ENCODE results near the gene ERAS.
"Not testable (repeated sequence)": the region's sequence is repeated elsewhere in the genome, so short reads cannot be mapped to it uniquely, and the experiment has no call there.

Gene ERAS

DNA sequence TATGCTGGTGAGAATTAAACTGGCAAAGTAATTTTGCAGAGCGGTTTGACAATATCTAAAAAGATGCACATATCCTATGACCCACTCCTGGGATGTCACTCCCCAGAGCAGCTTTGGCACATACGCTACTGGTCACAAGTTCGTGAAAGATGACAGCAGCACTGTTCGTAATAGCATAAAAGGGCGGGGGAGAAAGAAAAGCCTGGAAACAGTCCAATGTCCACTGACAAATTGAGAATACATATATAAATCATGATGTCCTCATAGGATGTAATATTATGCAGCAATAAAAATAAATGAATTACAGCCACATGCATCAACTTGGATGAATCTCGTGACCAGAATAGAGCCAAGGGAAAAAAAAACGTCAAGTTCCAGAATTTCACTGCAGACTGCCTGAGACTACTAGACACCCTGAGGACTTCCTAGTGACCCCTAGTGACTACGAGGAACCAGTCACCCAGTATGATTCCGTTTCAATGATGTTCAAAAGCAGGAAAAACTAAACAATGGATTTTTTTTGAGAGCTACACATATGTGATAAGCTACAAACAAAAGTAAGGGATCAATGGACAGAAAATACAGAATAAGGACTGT is 7.3 kb downstream of the ERAS start:
- no peak for DNase-seq

DNA sequence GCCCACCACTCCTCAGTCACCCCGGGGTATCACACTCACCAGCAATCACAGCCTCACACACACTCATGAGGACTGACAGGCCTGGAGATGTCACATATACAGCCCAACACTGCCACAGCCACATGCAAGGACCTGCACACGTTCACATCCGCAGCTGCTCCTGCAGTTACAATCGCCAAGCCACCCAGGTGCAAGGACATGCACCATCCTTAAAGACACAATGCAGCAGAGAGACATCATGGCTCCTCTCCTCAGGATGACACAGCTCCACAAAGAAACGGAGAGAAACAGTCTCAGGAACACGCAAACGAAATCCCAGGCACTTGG is 8.0 kb downstream of the ERAS start:
- DNase-seq = no peak

DNA sequence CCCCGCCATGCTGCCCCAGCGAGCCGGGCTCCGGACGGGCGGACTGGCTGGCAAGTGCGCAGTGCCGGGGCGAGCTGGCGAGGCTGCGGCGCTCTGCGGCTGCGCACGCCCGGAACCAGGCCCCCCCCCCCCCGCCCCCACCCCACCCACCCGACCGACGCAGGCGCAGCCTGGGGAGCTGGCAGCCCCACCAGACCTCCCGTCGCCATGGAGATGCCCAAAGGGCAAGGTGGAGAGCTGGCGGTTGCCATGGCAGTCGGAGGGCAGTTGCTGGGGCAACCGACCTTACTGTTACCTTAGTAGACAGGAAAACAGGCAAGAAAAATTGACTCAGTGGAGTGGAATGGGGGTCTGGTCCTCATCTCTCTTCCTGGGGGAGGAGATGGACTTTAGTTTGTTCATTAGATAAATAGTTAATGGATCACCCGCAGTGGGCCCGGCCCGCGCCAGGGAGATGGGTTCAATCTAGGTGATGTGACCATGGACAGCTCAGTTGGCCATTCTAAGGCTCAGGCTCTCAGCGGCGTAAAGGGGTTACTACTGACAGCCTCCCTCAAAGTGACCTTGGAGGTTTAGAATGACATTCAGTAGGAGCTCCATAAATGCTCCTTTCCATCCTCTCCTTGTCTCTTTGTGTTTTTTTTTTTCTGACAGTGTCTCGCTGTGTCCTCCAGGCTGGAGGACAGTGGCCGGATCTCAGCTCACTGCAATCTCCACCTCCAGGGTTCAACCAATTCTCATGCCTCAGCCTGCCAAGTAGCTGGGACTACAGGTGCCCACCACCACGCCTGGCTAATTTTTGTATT is 9.4 kb downstream of the ERAS start, which contains the start of gene PCSK1N:
Gene PCSK1N, minus strand, starts transcription at position 87 of the 806 bp plus-strand sequence. Its CDS starts 78 bp downstream, at position 9.
- peak; percentile 51 for DNase-seq

DNA sequence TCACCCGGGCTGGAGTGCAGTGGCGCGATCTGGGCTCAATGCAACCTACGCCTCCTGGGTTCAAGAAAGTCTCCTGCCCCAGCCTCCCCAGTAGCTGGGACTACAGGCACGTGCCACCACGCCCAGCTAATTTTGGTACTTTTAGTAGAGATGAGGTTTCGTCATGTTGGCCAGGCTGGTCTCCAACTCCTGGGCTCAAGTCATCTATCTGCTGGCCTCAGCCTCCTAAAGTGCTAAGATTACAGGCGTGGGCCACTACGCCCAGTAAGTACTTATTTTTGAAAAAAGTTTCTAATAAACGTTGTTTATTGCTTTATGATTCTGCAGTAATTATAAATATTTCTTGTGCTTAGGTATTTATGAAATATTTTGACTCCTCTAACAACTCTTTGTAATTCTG is 13.4 kb downstream of the ERAS start:
- no peak for DNase-seq

DNA sequence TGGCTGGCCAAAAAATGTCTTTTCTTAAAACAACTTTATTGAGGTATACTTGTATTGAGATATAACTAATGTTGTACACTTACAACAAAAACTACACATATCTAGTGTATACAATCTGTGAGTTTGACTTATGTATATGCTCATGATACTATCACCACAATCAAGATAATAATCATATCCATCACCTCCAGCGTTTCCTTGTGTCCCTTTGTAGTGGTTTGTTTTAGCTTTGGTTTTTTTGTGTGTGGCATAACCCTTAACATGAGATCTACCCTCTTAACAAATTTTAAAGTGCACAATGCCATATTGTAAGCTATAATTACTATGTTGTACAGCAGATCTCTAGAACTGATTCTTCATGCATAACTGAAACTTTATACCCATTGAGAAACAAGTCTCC is 22.5 kb downstream of the ERAS start:
- no peak for DNase-seq

DNA sequence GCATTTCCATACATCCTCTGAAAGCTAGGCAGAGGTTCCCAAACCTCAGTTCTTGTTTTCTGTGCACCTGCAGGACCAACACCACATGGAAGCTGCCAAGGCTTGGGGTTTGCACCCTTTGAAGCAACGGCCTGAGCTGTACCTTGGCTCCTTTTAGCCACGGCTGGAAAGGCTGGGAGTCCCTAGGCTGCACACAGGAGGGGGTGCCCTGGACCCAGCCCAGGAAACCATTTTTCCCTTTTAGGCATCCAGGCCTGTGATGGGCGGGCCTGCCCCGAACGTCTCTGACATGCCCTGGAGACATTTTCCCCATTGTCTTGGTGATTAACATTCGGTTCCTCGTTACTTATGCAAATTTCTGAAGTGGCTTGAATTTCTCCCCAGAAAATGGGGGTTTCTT is 26.5 kb downstream of the ERAS start:
- no peak for DNase-seq

DNA sequence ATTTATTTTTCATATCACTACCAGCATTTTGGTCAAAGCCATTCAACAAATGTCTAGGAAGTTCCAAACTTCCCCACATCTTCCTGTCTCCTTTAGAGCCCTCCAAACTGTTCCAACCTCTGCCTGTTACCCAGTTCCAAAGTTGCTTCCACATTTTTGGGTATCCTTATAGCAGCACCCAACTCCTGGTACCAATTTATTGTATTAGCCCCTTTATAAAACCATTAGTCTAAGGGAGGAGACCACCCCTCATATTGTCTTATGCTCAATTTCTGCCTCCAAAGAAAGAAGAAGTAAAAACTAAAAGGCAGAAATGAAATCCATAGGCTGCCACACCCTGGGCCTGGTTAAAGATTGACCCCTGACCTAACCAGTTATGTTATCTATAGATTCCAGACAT is 27.2 kb downstream of the ERAS start:
- not testable (repeated sequence) for DNase-seq

DNA sequence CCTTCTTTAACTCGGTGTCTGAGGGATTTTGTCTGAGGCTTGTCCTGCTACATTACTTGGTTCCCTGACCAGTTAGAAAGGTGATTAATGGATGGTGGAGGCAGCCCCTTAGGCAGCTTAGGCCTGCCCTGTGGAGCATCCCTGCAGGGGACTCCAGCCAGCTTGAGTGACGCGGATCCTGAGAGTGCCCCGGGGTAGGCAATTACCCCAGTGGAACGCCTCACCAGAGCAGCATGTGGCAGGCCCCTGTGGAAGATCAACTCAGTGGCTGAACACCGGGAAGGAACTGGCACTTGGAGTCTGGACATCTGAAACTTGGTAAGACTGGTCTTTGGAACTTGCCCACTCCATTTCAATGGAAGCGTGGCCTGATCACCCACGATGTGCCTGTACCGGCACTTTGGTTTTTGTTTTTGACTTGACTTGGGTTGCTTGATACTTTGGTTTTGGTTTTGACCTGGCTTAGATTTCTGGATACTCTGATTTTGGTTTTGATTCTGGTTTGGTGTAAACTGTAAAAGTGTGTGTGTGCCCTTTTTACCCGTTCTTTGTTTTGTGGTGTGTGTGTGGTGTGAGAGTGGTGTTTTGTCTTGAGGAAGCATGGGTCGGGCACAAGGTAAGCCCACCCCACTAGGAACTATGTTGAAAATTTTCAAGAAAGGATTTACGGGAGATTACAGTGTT is 27.9 kb downstream of the ERAS start:
- not testable (repeated sequence) for DNase-seq

DNA sequence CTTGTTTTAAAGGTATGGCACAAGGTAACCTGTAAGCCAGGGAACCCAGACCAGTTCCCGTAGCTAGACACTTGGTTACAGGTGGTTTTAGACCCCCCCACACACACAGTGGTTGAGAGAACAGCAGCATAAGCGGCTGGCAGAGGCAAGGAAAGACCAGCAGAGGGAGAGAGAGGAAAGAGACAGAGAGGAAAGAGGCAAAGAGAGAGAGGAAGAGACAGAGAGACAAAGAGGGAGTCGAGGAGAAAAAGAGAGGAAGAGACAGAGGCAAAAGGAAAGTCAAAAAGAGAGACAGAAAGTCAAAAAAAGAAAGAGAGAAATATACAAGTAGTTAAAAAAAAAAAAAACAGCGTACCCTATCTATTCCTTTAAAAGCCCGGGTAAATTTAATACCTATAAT is 28.6 kb downstream of the ERAS start:
- DNase-seq = no peak

DNA sequence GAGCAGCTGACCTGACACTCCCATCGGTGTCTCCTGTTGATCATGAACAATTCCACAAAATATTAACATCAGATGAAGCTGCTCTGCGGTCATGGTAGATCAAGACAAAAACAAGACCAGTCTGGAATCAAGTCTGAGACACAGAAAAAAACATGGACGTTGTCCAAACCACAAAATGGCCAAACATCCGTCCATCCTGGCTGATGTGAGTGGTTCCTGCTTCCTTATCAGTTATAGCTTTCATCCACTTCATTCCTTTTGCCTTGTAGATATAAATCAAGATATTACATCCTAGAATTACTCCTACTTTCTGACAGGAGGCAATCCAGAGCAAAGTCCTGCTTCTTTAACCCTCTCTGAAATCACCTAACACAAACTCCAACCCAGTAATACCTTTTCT is 37.9 kb downstream of the ERAS start:
- no peak for DNase-seq

DNA sequence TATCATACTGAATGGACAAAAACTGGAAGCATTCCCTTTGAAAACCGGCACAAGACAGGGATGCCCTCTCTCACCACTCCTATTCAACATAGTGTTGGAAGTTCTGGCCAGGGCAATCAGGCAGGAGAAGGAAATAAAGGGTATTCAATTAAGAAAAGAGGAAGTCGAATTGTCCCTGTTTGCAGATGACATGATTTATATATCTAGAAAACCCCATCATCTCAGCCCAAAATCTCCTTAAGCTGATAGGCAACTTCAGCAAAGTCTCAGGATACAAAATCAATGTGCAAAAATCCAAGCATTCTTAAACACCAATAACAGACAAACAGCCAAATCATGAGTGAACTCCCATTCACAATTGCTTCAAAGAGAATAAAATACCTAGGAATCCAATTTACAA is 45.7 kb downstream of the ERAS start:
- not testable (repeated sequence) for DNase-seq

DNA sequence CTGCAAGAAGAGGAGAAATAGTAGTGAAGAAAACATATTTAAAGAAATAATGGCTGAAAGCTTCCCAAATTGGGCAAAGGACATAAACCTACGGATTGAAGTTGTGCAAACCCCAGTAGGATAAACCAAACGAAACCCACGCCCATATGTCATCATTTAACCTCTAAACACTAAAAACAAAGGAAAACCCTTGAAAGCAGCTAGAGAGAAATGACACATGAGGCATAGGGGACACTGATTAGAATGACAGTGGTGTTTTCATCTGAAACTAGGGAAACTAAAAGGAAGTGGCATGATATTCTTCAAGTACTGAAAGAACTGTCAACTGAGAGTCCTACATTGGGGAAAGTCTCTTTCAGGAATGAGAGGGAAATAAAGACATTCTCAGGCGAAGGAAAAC is 50.6 kb downstream of the ERAS start:
- DNase-seq = not testable (repeated sequence)

All from NCI-H1417 treated with DMSO at 0.1 percent for 48 hours (cell line).